Measurements from ENCODE around the gene TPPP3.

The TPPP3 gene
- long read RNA-seq = 0 reads

DNA sequence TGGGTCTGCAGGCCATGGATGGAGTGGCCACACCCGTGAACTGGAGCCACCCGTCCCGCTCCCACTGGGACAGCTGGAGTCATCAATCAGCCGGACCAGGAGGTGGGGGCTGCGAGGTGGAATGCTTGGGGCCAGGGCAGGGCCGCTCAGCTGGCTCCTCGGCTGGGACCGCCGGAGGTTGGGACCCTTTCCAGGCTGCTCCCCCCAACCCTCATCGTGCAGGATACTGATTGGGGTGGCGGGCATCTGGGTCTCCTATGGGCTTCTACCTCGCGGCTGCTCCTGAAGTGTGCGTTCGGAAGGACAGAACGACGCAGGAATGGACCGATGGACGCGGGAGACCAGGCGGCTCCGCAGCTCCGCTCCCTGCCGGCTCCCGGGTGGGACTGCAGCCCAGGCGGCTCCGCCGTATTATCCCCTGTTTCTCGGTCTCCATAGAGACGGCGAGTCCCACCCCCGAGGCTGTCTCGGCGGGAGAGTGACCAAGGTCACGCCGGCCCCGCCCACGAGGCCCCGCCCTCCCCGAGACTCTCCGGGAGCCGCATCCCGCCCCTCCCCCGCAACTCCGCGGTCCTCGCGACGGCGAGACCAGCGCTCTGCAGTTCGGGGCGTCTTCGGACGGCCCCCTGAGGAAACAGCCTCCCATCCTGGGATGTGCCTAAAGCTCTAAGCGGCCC, at the start of gene TPPP3:
Gene TPPP3, minus strand, starts transcription at position 388 of the 677 bp plus-strand sequence. CDS start 2,387 bp downstream, outside the sequence.
- TF ChIP-seq GABPA (IDR thresholded peaks at IDR 0.05; ENCODE audit: low read depth) (no peak), CTCF (IDR thresholded peaks at IDR 0.05; ENCODE audit: insufficient read depth, low read length) (no peak), POLR2AphosphoS5 (IDR thresholded peaks at IDR 0.05; ENCODE audit: low read depth) (no peak), REST (IDR thresholded peaks at IDR 0.05; ENCODE audit: insufficient replicate concordance, low read depth) (no peak), SPI1 (IDR thresholded peaks at IDR 0.05; ENCODE audit: borderline replicate concordance, low read depth) (no peak)
- Histone ChIP-seq H3K27me3 (ENCODE audit: insufficient read depth, poor library complexity, severe bottlenecking) (peaks cover 20% of the 10 kb centered on the region), H3K27ac (replicated peaks) (no peak within 1 kb of the TSS), H3K4me3 (replicated peaks; ENCODE audit: insufficient read depth, low read length) (no peak within 1 kb of the TSS)
- DNase-seq (ENCODE audit: low read depth in 1 of 2, low spot score in 1 of 2) = no peak

DNA sequence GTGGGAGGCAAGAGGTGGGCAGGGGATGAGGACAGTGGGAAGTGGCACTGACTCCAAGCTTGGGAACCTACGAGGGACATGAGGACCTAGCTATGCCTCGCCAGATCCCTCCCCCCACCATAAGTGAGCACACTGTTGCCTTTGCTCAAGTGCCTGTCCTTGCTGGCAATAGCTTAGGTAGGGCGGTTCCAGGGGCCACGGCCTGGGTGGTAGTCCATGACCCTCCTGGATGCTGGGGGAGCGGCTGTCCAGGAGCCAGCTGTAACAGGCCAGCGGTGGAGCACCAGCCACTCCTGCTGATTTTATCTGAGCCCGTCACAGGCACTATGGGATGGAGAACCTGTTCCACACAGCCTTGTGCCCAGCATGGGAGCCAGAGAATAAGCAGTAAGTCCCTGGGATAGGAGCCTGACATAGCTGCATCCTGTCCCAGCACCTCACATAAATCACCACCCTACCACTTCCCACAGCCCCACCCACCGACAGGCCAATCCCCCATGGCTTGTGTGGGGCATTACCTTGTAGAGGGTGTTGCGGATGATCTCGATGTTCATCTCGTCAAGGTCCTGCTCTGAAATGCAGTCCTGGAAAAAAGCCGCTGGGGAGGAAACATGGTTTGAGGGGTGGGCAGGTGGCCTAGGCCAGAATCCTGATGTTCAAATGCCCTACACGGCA, 49.4 kb upstream of the TPPP3 start:
- no peaks in the 10 kb centered on the region for H3K27me3 ChIP-seq (ENCODE audit: insufficient read depth, poor library complexity, severe bottlenecking)
- DNase-seq (ENCODE audit: low read depth in 1 of 2, low spot score in 1 of 2) = no peak
- TF ChIP-seq SPI1 (IDR thresholded peaks at IDR 0.05; ENCODE audit: borderline replicate concordance, low read depth) (no peak), REST (IDR thresholded peaks at IDR 0.05; ENCODE audit: insufficient replicate concordance, low read depth) (no peak), GABPA (IDR thresholded peaks at IDR 0.05; ENCODE audit: low read depth) (no peak), CTCF (IDR thresholded peaks at IDR 0.05; ENCODE audit: insufficient read depth, low read length) (no peak), POLR2AphosphoS5 (IDR thresholded peaks at IDR 0.05; ENCODE audit: low read depth) (no peak)
- no peak overlapping the region for H3K27ac ChIP-seq (replicated peaks)
- no peak overlapping the region for H3K4me3 ChIP-seq (replicated peaks; ENCODE audit: insufficient read depth, low read length)

DNA sequence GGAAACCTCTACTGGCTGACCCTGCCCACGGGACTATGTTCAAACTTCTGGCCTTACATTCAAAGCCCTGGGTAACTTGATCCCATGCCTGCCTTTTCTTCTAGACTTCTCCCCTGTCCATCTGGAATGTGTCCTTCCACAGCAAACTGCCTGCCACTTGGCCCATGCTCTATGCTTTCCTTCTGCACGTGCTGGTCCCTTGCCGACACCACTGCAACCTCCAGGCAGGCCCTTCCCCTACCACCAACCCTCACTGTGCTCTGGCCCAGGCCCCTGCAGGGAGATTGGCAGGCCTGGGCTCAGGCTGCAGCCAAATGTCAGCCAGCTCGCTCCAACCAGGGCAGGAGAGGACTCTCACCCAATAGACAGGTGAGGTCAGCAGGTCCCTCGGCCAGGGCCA, 48.6 kb upstream of the TPPP3 start:
- Histone ChIP-seq H3K27me3 (ENCODE audit: insufficient read depth, poor library complexity, severe bottlenecking) (no peaks in the 10 kb centered on the region), H3K27ac (replicated peaks) (no peak overlapping the region), H3K4me3 (replicated peaks; ENCODE audit: insufficient read depth, low read length) (no peak overlapping the region)
- DNase-seq (ENCODE audit: low read depth in 1 of 2, low spot score in 1 of 2) = no peak
- no peak for TF ChIP-seq POLR2AphosphoS5 (IDR thresholded peaks at IDR 0.05; ENCODE audit: low read depth)
- TF ChIP-seq SPI1 (IDR thresholded peaks at IDR 0.05; ENCODE audit: borderline replicate concordance, low read depth) = no peak
- no peak for TF ChIP-seq REST (IDR thresholded peaks at IDR 0.05; ENCODE audit: insufficient replicate concordance, low read depth)
- no peak for TF ChIP-seq GABPA (IDR thresholded peaks at IDR 0.05; ENCODE audit: low read depth)
- no peak for TF ChIP-seq CTCF (IDR thresholded peaks at IDR 0.05; ENCODE audit: insufficient read depth, low read length)

All from HL-60 (cell line).